Esophagus squamous epithelium (tissue), 4 donors: ENCODE measurements around the gene USP6.

Experiments used
- POLR2A ChIP-seq, 4 donors: fragments of 450-650 bp; IDR thresholded peaks; one replicate each; pipeline ENCODE4 v1.6.1; 2017; ENCODE audit warnings: antibody characterized with exemption in 4 of 4, mild to moderate bottlenecking in 4 of 4, moderate library complexity in 3 of 4
- TF ChIP-seq, protein P1 (sequence below), 6 experiments: fragments of 450-650 bp in 4 of 6; fragments of 200-600 bp in 2 of 6; sonication (generic) in 2 of 6; IDR thresholded peaks; one replicate each; pipeline ENCODE4 v1.5.1; 2016 to 2019; ENCODE audit warnings: antibody characterized with exemption in 6 of 6, mild to moderate bottlenecking in 4 of 6, moderate library complexity in 4 of 6

DNA sequence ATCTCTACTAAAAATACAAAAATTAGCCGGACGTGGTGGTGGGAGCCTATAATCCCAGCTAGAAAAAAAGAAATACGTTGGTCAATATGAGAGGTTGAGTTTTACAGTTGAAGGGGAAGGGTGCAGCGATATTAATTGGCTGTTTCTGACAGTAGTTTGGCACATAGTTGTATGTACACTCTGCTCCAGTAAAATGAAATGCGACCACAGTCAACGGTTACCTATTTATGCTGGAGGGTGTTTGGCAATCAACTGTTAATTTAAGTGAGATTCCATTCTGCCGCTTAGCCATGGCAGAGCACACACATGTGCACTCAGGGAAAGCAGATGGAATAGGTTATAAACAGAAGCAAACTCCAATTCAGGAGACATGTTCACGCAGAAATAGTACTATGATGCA lies 85.2 kb downstream of the USP6 start:
- TF ChIP-seq, protein P1, sequence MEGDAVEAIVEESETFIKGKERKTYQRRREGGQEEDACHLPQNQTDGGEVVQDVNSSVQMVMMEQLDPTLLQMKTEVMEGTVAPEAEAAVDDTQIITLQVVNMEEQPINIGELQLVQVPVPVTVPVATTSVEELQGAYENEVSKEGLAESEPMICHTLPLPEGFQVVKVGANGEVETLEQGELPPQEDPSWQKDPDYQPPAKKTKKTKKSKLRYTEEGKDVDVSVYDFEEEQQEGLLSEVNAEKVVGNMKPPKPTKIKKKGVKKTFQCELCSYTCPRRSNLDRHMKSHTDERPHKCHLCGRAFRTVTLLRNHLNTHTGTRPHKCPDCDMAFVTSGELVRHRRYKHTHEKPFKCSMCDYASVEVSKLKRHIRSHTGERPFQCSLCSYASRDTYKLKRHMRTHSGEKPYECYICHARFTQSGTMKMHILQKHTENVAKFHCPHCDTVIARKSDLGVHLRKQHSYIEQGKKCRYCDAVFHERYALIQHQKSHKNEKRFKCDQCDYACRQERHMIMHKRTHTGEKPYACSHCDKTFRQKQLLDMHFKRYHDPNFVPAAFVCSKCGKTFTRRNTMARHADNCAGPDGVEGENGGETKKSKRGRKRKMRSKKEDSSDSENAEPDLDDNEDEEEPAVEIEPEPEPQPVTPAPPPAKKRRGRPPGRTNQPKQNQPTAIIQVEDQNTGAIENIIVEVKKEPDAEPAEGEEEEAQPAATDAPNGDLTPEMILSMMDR (IDR thresholded peaks at IDR 0.05): no peak
- TF ChIP-seq POLR2A (IDR thresholded peaks at IDR 0.05): no peak
